Stimulated activated CD8-positive, alpha-beta memory T cell treated with anti-CD3 and anti-CD28 coated beads, Interleukin-12 subunit alpha, Interleukin-12 subunit beta, amount 100 ng/mL, for 24 hours (primary cell): ENCODE results near the gene IFI27L1.

Source experiments
- DNase-seq: peaks from one replicate; pipeline ENCODE4 v3.0.0-alpha.2; 2020; ENCODE audit errors: extremely low read depth

Gene IFI27L1

GRCh38 chr14:94079891-94080620 lies 1.1 kb upstream of the IFI27L1 start:
- no peak for DNase-seq

DNA sequence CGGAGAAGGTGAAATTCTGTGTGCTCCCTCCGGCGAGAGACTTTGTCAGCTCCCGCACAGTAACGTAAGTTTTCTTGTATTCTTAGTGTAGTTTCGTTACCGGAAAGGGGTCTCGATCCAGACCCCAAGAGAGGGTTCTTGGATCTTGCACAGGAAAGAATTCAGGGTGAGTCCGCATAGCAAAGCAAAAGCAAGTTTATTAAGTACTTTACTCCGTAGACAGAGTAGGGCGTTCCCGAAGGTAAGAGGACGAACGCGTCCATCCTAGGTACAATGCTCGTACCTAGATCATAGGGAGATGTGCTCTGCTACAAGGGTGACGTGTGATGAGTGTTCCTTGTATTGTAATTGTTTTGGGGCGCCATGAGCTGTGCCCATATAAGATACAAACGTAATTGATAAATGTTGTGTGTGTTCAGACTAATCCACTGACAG lies 293 bp downstream of the IFI27L1 start:
- DNase-seq, result no peak

GRCh38 chr14:94087891-94088290 lies 6.8 kb downstream of the IFI27L1 start:
- DNase-seq, result no peak

DNA sequence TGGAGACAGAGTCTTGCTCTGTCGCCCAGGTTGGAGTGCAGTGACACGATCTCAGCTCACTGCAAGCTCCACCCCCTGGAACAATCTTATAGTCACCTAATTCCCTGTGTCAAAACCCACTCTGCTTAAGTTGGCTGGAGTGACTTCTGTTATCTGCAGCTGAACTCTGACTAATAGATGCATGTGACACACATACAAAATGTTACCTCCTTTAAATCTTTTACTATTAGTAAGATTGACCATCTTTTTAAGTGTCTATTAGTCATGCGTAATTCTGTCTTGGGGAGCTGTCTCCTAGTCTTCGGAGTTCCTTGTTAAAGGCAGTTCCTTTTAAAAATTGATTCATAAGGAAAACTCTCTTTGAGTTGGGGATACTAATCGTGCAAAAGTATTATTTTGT lies 7.4 kb downstream of the IFI27L1 start:
- no peak for DNase-seq

GRCh38 chr14:94089479-94089878 lies 8.4 kb downstream of the IFI27L1 start:
- DNase-seq, result no peak

- DNase-seq, result no peak
Observed at GRCh38 chr14:94093418-94093817, 12.3 kb downstream of the IFI27L1 start.

DNA sequence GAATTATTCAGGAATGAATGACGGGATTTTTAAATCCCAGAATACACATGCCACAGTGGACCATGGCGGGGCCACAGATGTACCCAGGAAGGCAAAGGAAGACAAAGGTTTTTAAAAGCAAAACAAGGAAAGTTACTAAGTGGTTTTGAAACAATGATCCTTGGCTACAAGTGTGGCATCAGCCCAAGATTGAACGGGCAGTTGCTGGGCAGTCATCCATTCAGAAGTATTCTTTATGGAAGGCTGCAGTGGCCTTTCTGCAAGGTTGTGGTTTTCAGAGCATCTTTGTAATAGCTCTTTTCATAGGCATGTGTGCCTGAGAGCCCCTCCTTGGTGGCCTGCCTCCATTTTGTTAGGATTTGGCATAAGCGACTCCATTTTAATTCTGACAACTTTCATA lies 16.0 kb downstream of the IFI27L1 start:
- no peak for DNase-seq

DNA sequence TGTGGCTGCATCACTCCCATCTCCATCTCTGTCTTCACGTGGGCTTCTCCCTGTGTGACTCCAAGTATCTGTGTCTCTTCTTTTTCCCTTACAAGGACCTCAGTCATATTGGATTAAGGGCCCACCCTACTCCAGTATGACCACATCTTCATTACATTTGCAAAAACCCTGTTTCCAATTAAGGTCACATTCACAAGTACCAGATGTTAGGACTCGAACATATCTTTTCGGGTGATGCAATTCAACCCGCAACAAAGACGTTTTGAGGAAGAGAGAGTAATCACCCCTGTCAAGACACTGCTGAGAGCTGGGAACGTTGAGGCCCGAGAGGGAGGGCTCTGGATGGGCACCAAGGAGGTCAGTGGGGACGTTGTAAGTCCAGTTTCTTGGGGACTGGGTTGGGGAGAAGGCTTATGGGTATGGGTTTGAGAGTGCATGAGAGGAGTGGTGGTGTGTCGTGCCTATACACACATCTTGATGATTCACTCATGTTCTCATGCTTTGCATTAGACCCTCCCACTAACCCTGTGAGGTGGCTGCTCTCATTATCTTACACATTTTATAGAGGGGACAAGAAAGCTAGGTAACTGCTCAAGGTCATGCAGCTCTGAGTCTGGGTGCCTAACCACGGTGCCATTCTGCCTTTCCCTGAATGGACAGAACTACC lies 17.3 kb downstream of the IFI27L1 start:
- no peak for DNase-seq

DNA sequence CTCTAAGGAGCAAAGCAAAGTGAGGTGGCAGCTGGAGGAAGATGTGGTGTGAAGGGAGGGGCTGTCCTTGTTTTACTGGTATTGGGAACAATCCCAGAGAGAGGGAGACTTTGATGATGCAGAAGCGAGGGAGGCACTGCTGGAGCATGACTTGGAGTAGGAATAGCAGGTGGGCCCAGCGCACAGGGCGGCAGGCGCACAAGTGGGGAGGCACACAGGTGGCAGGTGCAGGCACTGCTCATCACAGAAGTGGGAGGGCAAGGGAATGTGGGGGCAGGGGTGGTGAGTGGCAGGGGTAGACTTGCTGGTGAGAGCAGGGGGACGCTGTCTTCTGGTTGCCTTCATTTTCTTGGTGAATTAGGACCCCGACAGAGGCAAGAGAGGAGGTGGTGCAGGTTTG lies 17.9 kb downstream of the IFI27L1 start:
- DNase-seq, result no peak

DNA sequence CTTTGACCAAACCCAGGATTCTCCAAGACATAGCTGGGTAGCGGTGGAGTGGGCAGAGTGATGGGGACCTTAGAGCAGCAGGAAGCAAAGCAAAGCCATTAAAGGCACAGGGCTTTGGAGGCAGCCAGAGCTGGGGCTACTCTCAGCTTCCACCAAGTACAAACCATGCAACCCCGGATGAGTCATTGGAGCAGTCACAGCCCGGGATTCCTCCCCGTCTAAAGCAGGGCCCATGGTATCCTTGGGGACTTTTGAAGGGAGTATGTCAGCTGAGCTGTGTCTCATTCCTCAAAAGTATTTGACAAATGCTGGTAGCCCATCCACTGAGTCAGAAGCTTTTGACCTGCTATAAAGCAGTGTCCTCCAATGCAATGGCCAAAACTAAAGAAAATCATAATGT lies 19.7 kb downstream of the IFI27L1 start:
- DNase-seq, result no peak

DNA sequence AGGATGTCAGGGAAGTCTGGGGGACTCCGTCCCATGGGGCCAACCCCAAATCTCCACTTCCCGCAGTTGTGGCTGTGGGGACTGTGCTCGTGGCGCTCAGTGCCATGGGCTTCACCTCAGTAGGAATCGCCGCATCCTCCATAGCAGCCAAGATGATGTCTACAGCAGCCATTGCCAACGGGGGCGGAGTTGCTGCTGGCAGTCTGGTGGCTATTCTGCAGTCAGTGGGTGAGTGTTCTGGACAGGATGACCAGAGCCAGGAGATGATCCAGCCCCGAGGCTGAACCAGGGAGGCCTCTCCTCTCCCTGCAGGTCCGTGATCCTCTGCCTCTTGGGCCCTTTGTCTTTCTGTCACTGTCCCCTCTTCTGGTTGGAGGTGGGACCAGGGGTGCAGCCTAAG lies 20.6 kb downstream of the IFI27L1 start:
- no peak for DNase-seq

DNA sequence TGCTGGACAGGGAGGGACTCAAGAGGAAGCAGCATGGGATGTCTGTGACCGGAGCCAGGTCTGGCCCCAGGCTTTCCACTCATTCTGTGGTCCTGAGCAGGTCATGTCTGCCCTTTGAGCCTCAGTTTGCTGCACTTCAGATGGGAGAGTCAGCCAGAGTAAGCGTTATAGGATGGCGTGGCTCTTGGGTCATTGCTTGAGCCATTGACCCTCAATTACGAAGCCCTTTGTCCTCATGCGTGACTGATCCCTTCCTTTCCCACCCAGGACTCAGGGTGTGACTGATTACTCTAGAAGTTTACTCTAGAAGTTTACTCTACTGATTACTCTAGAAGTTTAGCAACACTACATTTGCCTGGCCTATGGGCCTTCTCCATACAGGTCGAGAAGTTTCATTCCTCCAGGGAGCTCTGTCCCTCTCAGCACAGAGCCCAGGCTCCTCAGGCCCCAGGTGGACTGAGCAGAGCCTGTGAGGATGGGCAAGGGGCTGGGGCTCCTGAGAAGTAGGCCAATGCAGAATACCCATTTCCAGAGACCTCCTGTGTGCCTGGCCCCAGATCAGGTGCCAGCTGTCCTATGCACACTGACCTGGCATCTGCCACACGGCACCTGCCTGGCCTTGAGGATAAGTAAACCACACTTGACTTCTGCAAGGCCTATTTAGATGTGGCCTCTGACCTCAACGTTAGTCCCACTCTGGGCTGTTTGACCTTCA lies 21.8 kb downstream of the IFI27L1 start:
- DNase-seq, result no peak

- no peak for DNase-seq
Observed at GRCh38 chr14:94103554-94104150, 22.5 kb downstream of the IFI27L1 start.

GRCh38 chr14:94104731-94105130 lies 23.6 kb downstream of the IFI27L1 start:
- no peak for DNase-seq

DNA sequence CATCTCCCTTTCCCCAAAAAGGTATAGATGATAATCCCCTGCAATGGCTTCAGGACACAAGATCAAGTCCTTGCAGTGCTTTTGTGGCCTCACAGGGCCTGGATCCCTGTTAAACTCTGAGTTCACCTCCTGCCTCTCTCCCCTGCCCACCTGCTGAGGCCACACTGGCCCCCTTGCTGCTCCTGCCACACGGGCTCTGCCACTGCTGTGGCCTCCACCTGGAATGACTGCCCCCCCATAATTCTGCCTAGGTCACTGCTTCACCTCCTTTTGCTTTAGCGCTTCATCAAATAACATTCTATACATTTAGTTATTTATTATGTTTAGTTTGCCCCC lies 28.8 kb downstream of the IFI27L1 start:
- DNase-seq, result no peak

DNA sequence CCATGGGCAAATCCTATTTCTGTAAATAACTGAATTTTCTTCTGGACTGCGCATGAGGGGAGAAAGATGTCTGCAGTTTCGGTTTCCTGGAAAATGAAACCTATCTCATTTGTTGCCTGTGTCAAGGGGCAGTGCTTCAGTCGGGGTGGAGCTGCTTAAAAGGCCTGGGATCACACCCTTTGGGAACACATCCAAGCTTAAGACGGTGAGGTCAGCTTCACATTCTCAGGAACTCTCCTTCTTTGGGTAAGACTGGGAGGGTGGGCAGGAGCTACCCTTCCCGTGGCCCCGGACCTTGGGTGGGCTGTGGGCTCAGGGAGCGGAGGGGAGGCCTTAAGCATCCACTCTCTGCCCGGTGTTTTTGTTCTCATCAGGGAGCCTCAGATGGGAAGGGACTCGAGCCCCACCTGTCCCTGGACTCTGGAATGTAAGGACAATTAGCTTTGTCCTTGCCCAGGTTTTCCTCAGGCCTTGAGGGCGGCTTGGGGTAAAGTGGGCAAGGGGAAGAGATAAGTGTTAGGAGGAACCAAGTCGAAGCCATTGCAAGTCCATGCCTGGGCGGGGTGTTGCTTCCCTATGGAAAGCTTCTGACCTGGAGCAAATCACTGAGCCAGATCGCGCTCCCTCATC lies 29.6 kb downstream of the IFI27L1 start, which contains the start of gene IFI27:
IFI27 (plus strand) TSS at position 185 of the 630 bp plus-strand sequence.
- DNase-seq, result no peak

- no peak for DNase-seq
Observed at GRCh38 chr14:94111276-94112095, 30.4 kb downstream of the IFI27L1 start.

DNA sequence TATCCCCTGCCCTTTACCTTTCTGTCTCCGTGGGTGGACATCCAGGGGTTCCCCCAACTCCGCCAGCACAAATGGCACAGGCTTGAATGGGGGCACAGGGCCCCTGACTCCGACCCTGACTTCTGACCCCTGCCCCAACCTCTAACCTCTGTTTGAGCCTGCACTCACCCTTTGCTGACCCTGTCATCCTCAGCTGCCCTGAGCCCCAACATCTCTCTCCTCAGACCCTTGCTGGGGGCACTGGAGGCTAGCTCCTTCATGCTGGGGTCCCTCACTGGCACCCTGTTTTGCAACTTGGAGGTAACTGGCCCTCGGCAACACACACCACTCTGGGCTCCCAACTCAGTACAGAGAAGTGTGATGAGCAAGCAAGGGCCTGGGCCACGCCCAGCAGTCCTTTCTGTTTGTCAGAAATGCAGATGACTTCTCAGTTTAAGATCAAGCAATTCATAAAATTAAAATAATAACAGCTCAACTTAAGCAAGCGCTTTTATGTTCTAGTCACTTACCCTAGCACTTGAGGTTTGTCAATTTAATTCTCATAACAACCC lies 31.5 kb downstream of the IFI27L1 start:
- no peak for DNase-seq

- no peak for DNase-seq
Observed at GRCh38 chr14:94113073-94113472, 32.0 kb downstream of the IFI27L1 start.

DNA sequence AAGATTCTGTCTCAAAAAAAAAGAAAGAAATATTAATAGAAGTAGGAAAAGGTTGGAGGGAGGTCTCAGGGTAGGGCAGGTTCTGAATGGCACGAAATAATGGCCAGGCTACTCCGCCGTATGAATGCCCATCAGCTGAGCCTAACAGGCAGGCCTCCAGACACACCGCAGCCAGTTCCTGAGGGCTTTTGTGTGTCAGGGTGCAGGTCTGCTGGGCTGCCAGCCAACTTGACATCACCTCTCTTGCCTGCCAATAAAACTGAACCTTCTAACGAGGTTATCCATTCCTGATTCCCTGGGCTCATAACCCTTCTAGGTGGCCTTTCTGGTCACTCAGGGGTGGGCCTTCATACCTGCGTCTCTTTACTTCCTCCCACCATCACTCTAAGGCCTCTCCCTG lies 32.4 kb downstream of the IFI27L1 start:
- no peak for DNase-seq
